ENCODE data around the gene MLYCD.

DNA sequence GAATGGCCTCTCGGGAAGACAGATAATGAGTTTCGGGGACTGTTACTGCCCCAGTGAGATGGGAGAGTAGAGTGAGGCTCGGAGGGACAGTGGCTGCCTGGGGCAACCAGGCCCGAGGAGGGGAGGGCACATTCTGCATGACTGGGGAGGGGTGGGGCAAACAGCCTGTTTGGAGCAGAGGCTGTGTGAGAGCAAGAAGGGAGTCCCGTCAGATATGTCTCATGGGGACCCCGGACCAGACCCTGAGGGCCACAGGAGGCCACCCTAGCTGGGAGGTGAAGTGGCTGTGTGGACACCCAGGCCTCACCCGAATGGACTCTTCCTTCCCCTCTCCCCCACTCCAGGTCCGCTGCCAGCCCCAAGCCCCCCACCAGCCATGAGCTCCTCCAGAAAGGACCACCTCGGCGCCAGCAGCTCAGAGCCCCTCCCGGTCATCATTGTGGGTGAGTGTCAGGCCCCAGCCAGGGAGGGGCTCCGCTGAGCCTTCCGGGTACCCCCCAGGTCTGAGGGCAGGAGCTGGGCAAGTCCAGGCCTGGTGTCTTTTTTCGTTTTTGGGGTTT is 58.5 kb downstream of the MLYCD start:
- TF ChIP-seq, protein P1, sequence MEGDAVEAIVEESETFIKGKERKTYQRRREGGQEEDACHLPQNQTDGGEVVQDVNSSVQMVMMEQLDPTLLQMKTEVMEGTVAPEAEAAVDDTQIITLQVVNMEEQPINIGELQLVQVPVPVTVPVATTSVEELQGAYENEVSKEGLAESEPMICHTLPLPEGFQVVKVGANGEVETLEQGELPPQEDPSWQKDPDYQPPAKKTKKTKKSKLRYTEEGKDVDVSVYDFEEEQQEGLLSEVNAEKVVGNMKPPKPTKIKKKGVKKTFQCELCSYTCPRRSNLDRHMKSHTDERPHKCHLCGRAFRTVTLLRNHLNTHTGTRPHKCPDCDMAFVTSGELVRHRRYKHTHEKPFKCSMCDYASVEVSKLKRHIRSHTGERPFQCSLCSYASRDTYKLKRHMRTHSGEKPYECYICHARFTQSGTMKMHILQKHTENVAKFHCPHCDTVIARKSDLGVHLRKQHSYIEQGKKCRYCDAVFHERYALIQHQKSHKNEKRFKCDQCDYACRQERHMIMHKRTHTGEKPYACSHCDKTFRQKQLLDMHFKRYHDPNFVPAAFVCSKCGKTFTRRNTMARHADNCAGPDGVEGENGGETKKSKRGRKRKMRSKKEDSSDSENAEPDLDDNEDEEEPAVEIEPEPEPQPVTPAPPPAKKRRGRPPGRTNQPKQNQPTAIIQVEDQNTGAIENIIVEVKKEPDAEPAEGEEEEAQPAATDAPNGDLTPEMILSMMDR (IDR thresholded peaks at IDR 0.05) = no peak
- no peak for TF ChIP-seq POLR2A (IDR thresholded peaks at IDR 0.05)
